HG03521 (cell line): ENCODE measurements around the gene RNU6-1.

Source experiments
- ATAC-seq: cut with Tn5 transposase; IDR thresholded peaks from one replicate; pipeline ENCODE4 v1.9.1; 2021; ENCODE audit warnings: mild to moderate bottlenecking, moderate library complexity; ENCODE audit not compliant: unreplicated experiment

Gene RNU6-1

GRCh38 chr15:67834581-67835296, 5.1 kb downstream of the RNU6-1 start:
- ATAC-seq, result no peak

DNA sequence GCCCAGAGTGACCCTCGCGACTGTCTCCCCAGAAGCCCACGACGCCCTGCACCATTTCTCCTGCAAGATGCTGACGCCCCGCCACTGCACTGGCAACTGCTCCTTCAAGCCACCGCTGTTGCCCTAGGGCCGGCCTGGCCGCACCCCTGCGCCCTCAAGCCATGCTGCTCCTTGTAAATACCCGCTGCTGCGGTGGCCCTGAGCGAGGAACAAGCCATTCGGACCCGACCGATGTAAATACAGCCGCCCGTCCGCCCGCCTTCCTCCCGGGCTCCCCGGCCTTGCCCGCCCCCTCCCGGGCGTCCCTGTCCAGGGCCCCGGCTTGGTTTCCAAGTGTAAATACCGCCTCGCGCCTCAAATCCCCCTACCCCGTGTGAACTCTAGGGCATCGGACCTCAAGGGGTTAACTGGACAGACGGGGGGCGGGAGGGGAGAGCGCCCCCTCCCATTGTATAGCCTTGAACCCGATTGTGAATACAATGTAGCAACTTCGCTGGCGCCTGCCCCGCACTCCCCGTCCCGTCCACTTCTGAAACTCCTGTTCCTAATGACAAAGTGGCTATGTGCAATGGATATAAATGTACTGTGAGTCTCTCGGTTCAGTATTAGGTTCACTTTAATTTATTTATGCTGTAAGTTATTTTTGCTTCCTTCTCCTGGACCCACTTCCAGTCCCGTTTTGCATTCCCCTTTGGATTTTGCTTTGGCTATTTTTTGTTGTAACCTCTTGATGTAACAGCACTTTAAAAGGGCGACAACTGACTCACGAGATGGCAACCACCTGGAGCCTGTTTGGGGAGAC, 5.9 kb downstream of the RNU6-1 start:
- no peak for ATAC-seq

DNA sequence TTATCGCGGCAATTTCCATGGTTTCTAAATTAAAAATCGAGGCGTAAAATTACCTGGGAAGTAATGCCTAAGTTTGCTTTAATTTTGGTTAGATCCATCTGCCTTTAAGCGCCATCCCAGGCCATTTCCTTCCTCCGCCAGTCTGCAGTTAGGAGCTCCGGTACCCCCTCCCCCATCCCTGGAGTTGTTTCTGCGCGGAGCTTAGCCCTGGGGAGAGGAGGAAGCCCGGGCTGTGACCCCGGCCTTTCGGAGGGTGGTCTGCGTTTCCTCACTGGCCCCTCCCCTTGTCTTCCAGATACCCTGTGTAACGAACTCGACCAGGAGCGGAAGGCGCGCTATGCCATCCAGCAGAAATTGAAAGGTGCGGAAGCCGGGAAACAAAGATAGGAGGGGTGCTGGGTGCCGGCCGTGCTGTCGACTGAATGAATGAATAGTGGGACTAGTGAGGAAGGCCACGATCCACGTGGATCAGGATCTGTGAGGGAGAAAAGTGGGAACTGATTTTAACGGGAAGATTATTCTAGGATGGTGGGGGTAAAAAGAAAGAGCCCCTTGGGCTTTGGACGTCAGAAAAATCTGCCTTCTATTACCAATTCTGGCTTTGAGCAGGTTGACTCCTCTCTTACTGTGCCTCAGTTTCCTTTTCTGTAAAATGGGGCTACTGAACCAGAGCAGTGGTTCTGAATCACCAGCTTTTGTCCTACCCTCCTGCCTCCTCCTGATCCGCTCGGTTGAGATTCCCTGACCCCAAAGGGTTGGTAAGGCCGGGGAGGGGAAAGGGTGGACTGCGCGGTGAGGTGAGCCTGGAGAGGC, 6.7 kb downstream of the RNU6-1 start:
- no peak for ATAC-seq

DNA sequence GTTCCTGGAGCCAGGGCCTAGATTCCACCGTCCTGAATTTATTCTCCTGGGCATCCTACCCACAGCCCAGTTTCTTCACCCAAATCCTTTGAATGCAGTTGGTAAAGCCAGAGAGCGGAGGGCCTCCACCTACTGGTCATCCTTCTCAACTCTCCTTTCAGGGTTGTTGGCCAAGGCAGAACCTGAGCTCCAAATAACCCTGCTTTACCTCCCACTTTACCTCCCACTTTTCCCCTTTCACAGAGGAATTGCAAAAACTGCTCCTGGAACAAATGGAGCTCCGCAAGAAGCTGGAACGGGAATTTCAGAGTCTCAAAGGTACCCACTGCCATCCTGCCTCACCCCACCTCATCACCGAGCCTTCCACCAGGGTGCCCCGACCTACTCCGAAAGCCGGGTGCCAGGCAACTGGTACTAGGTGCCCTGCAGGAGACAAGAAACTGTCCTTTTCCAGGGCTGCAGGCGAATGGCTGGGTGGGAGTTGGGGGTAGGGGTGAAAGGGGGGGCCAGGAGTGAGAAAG, 7.8 kb downstream of the RNU6-1 start:
- ATAC-seq, result no peak

GRCh38 chr15:67831363-67831762, 8.5 kb downstream of the RNU6-1 start:
- ATAC-seq, result no peak

- ATAC-seq, result no peak
These were observed 10.0 kb downstream of the RNU6-1 start for GRCh38 chr15:67829647-67830504.

DNA sequence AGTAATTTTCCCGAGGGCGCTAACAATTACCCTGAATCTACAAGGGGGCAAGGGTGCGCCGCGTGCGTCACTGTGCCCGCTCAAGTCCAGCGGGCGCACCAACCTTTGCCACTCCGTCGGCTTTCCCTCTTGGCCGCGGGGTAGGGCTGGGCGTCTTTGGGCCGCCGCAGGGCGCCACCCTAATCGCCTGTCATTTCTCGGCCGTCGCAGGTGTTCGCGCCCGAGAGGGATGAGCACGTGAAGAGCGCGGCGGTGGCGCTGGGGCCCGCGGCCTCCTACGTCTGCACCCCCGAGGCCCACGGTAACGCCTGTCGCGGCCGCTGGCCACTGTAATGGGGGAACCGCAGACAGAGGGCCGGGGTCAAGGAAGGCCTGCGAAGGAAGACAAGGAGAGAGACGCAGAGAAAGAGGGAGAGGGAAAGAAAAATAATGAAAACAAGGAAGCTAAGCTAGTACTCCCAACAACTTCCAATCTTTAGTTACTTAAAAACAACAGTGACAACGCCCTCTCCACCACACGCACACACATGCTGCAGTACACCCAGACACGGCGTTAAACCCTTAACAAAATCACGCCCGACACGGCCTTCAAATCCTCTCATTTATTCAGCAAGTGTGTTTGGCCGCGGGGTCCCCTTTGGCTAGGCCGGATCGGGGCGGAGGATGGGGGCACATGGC, 10.7 kb downstream of the RNU6-1 start:
- ATAC-seq, result no peak

DNA sequence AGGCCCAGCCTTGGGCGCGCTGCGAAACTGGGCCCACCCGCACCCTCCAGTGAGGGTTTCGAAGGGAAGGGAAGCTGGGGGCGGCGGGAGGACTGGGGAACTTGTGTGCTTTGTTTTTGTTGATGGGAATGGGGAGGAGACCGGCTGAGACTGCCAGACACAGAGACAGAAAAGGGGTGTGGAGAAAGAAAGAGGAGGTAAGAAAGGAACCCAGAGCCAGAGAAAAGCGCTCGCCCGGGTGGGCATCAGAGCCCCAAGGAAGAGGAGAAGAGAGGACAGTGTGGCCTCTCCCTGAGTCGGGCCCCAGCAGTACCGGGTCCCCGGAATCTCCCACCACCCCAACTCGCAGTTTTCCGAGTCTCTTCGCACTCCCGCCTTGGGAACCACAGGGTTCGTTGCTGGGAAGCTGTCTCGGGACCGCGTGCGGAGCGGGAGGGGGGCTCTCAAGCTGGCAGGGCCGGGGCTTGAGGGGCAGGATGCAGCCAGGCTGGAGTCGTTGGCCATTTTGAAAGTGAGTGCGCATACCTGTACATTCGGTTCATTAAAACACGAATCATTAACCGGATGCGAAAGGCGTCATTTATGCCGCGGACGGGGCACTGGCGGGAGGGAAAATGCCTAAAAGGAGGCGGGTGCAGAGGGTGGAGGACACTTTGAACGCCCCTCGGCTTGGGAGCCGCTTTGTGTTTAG, 11.4 kb downstream of the RNU6-1 start:
- no peak for ATAC-seq

DNA sequence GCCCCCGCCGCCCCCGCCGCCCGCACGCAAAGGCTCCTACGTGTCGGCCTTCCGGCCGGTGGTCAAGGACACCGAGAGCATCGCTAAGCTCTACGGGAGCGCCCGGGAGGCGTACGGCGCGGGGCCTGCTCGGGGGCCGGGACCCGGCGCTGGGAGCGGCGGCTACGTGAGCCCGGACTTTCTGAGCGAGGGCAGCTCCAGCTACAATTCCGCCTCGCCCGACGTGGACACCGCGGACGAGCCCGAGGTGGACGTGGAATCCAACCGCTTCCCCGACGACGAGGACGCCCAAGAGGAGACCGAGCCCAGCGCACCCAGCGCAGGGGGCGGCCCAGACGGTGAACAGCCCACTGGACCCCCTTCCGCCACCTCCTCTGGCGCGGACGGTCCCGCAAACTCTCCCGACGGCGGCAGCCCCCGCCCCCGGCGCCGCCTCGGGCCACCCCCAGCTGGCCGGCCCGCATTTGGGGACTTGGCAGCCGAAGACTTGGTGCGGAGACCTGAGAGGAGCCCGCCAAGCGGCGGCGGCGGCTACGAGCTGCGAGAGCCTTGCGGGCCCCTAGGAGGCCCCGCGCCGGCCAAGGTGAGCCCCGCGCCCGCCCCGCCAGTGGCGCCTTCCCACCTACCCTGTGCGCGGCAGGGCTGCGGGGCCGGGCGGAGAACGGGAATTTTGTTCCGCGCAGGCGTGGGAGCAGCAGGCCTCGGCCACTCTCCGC, 12.1 kb downstream of the RNU6-1 start:
- no peak for ATAC-seq

DNA sequence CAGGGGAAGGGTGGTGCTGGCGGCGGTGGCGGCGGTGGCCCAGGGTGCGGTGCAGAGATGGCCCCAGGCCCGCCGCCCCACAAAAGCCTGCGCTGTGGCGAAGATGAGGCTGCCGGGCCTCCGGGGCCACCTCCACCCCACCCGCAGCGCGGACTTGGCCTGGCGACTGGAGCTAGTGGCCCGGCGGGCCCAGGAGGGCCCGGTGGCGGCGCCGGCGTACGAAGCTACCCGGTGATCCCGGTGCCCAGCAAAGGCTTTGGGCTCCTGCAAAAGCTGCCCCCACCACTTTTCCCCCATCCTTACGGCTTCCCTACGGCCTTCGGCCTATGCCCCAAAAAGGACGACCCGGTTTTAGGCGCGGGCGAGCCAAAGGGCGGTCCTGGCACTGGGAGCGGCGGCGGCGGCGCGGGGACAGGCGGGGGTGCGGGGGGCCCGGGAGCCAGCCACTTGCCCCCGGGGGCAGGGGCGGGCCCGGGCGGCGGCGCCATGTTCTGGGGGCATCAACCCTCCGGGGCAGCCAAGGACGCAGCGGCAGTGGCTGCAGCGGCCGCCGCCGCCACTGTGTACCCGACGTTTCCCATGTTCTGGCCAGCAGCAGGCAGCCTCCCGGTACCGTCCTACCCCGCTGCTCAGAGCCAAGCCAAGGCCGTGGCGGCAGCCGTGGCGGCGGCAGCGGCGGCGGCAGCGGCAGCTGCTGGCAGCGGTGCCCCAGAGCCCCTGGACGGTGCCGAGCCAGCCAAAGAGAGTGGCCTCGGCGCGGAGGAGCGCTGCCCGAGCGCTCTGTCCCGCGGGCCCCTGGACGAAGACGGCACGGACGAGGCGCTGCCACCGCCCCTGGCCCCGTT, 12.9 kb downstream of the RNU6-1 start:
- no peak for ATAC-seq

DNA sequence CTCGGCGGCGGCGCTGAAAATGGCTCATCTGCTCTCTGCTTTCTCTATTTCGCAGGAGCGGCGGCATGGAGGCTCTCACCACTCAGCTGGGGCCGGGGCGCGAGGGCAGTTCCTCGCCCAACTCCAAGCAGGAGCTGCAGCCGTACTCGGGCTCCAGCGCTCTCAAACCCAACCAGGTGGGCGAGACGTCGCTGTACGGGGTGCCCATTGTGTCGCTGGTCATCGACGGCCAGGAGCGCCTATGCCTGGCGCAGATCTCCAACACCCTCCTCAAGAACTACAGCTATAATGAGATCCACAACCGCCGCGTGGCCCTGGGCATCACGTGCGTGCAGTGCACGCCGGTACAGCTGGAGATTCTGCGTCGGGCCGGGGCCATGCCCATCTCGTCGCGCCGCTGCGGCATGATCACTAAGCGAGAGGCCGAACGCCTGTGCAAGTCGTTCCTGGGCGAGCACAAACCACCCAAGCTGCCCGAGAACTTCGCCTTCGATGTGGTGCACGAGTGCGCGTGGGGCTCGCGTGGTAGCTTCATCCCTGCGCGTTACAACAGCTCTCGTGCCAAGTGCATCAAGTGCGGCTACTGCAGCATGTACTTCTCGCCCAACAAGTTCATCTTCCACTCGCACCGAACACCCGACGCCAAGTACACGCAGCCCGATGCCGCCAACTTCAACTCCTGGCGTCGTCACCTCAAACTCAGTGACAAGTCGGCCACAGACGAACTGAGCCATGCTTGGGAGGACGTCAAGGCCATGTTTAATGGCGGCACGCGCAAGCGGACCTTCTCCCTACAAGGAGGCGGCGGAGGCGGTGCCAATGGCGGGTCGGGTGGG, 13.7 kb downstream of the RNU6-1 start:
- no peak for ATAC-seq

DNA sequence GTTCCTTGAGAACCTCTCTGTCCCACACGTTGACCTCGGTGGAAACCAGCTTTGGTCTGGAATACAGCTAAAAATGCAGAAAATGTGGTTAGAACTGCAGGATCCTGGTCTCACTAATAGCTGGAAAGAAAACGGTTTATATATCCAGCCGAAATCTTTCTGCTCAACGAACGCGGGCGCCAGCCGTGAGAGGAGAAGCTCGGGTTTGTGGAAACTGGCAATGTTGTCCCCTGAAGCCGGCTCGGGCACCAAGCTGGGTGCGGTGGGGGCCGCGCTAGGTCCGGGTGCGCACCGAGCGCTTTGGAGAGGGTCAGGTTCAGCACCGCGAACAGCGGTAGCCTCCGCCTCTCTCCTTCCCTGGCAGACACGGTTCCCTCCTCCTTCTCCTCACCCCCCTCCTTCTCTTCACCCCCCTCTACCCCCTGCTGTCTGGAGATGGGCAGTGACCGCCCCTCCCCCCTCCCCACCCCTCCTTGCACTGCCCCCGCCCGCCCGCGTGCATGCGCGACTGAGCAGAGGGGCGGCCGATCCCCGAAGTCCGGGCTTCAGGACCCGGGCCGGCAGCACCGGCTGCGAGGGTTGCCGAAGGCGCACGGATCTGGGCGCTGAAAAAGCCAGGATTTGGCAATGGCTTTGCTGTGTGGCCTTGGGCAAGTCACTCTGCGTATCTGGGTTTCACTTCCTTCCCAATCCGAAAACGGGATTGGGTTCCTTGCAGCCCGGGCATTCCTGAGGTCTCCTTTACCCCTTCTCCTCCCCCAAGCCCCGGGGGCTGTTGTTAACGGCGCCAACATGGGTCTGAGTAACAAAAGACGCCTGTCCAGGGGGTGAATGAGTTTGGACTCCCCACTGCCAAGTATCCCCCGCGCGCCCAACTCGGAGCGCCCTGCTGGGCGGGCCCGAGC, 14.6 kb downstream of the RNU6-1 start, which contains the start of gene SKOR1:
TSS of gene SKOR1 (plus strand) at position 534 of the 905 bp plus-strand sequence. CDS start at position 628, 94 bp downstream.
- ATAC-seq, result no peak

DNA sequence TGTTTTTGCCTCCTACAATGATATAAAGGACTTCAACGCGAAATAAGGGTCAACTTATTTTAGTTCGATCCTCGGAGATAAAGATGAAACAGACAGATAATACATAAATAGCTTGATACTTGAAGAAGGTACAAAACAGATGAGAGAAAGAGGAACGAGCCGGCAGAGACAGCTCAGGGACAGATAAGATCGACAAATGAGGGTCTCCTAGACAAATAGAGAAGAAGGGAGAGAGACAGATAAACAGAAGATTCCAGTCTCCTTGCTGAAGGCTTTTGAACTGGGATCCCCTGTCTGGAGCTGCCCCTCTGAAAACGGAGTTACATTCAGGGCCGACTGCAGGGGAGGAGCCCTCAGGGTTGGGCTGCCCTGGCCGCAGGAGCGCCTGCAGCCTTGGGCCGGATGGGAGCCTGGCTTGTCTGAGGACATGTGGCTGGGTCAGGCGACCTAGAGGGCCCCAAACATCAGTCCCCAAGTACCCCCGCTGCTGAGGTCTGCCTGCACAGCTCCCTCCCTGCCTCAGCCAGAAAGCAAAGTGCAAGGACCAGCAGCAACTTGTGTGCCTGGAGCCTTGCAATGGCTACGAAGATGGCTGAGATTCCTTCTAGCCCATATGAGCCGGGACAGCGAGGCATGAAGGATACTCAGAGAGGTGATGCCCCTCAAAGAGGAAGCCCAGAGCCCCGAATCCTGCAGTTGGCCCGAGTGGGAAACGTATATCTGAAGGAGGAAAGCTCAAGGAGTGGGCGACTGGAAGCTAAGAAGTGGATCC, 15.5 kb downstream of the RNU6-1 start:
- ATAC-seq, result no peak

DNA sequence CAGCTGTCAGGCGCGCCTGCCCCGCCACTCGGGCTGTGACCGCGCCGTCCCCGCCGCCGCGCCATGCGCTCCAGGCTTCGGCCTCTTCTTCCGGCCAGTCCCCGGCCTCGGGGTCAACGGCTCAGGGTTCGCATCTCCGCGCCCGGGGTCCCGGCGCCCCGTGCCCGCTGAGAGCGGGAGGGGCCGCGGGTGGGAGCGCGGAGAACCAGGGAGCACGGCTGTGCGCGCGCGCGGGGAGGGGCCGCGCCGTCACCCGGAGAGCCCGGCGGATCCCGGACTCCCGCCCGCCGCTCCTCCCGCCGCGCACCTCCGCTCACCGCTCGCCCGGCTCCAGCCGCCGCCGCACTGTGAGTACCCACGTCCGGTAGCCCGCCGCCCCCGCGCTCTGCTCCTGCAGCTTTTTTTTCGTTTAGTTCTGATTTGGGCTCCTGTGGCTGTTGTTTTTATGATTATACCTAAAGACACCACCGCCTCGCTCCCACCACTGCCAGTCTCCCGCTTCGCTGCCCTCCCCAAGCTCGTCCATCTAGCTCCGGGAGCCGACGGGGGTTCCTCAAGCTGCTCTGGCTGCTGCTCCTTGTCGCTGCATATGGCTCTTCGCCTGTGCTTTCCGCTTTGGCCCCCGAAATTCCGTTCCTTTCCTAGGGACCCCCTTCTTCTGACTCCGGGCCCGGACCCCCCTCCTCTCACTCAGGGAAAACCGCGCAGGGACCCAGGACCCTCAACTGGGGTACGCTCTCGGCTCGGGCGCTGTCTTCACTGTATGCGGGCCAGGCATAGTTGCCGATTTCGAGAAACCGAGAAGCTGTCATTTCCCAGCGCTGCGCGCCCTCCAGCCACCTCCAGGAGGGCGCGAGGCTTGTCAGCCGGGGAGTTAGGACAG, 16.3 kb downstream of the RNU6-1 start:
- no peak for ATAC-seq
